Mucosa of gallbladder (tissue), 1 donor: Measurements from ENCODE around the gene SNF8. TPM values are rescaled to one million over a fixed set of nuclear protein-coding genes. Genes with fewer than 3 reads are reported as not detected.

Experiments used
- DNase-seq: peaks from one replicate; pipeline ENCODE4 v3.0.0-alpha.2; 2020; ENCODE audit warnings: low spot score
- total RNA-seq: library from RNA; stranded (reverse); gene quantifications from one replicate; pipeline ENCODE4 v1.2.1, GENCODE V29; 2021
- donor health status: DM: no; HTN: no; CAD: no.

The SNF8 gene
- total RNA-seq, 1 donor from 2014 or later = 90.2 TPM

GRCh38 chr17:48929812-48930165 is 14.9 kb downstream of the SNF8 start:
- no peak for DNase-seq

GRCh38 chr17:48928876-48929811 is 15.5 kb downstream of the SNF8 start:
- no peak for DNase-seq

- DNase-seq = no peak
Measured at GRCh38 chr17:48927978-48928745, 16.5 kb downstream of the SNF8 start.

- DNase-seq = no peak
Measured at GRCh38 chr17:48925991-48926342, 18.7 kb downstream of the SNF8 start.

- no peak for DNase-seq
Measured at GRCh38 chr17:48925251-48925990, 19.2 kb downstream of the SNF8 start.

GRCh38 chr17:48915459-48916282 is 29.0 kb downstream of the SNF8 start:
- DNase-seq = no peak

- DNase-seq = no peak
Measured at GRCh38 chr17:48912476-48912875, 32.2 kb downstream of the SNF8 start.

GRCh38 chr17:48910370-48910769 is 34.3 kb downstream of the SNF8 start:
- no peak for DNase-seq

GRCh38 chr17:48909783-48910182 is 34.9 kb downstream of the SNF8 start:
- DNase-seq = no peak

GRCh38 chr17:48908853-48909394 is 35.7 kb downstream of the SNF8 start:
- peak; percentile 65 for DNase-seq

GRCh38 chr17:48908047-48908843 is 36.4 kb downstream of the SNF8 start, which contains the start of gene UBE2Z:
UBE2Z (plus strand) TSS chr17:48908407; CDS start chr17:48908504, 97 bp downstream.
- DNase-seq = peak; percentile 92

GRCh38 chr17:48907713-48908046 is 37.0 kb downstream of the SNF8 start:
- no peak for DNase-seq

- DNase-seq = no peak
Measured at GRCh38 chr17:48905987-48906515, 38.6 kb downstream of the SNF8 start.

- DNase-seq = no peak
Measured at GRCh38 chr17:48904428-48904827, 40.2 kb downstream of the SNF8 start.

- DNase-seq = no peak
Measured at GRCh38 chr17:48903401-48903800, 41.2 kb downstream of the SNF8 start.

- no peak for DNase-seq
Measured at GRCh38 chr17:48901241-48901640, 43.4 kb downstream of the SNF8 start.

- DNase-seq = no peak
Measured at GRCh38 chr17:48894886-48895285, 49.8 kb downstream of the SNF8 start.

- DNase-seq = no peak
Measured at GRCh38 chr17:48893646-48894508, 50.8 kb downstream of the SNF8 start.
